LoVo (cell line): ENCODE results near the gene CACFD1.

Experiments used
- DNase-seq: peaks from one replicate; pipeline ENCODE4 v3.0.0-alpha.2; 2016; ENCODE audit warnings: low spot score

The CACFD1 gene

DNA sequence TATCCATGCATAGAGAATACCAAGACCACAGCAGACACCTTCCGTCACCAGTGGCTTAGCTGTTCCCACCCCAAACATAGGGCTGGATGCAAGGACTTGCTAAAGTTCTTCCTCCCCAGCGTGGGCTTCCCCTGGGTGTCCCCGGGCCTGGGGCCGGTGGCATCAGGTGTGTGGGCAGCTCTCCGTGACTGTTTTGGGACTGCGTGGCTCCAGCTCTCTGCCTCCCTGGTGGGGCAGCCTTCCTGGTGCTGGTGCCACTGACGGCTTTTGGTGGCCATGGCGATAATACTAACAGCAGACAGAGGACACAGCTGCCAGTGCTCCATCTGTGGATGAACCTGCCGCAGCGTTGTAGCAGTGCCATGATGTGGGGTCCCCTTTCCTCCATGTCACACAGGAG is 4.9 kb downstream of the CACFD1 start:
- DNase-seq = no peak

- no peak for DNase-seq
These were observed 6.2 kb downstream of the CACFD1 start for GRCh38 chr9:133465984-133466383.

DNA sequence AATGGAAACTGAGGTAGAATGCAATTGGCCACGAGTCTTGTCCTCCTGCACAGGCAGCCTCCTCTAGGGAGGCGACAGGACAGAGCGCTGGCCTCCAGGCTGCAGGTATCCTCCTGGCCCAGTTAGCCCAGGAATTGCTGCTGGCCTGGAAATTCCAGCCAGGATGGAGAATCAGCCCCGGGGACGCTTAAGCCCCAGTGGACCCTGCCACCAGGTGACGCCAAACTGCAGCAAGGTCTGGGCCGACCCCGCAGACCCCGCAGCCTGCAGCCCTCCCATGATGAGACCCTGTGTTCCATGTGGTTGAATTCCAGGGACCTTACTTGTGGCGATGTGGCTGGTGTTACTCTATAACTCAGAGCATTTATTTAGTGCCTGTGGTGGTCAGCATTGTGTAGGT is 7.3 kb downstream of the CACFD1 start:
- DNase-seq = no peak

- DNase-seq = no peak
These were observed 8.6 kb downstream of the CACFD1 start for GRCh38 chr9:133468374-133468773.

DNA sequence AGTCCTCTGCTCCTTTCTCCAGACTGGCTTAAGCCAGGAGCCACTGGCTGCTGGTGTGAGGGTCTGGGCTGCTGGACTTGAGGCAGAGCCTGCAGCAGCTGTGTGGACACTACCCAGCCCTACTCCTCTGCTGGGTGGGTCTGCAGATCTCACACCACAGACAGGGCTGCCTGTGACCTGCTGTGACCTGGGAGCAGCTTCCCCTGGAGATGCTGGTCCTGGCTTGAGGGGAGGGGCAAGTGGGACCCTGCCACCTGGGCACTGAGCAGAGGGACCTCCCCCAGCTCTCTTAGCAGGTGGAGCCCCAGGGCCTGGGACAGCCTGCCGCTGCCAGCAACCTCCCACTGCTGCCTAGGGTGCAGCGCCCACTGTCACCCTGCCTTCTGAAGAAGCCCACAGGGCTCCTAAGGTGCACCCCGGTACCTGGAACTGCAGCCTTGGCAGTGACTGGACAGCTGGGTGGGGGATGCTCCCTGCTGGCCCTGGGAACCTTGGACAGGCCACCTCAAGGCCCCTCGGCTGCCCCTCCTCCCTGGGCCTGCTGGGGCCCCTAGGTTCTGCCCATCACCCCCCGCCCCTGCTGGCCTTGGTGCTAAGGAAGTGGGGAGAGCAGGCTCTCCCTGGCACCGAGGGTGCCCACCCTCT is 9.1 kb downstream of the CACFD1 start:
- no peak for DNase-seq

GRCh38 chr9:133470427-133470924 is 10.7 kb downstream of the CACFD1 start:
- no peak for DNase-seq

GRCh38 chr9:133470988-133471387 is 11.2 kb downstream of the CACFD1 start:
- no peak for DNase-seq

GRCh38 chr9:133471551-133472276 is 11.9 kb downstream of the CACFD1 start:
- DNase-seq = no peak

DNA sequence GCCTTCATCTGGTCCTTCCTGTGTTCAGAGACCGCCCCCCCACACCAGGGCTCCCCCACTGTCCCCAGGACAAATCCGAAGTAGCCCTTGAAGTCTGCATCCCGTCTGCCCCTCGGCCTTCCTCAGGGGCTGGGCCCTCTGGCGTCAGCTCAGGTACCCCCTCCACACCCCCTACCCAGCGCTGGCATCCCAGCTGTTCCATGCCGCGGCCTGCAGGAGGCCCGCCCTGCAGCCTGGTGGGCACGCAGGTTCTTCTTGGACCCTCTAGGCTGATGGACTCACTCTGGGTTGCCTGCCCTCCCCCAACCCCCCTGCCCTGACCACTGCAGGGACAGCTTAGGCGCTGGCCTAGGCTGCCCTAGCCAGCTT is 12.5 kb downstream of the CACFD1 start:
- DNase-seq = no peak

- DNase-seq = no peak
These were observed 13.1 kb downstream of the CACFD1 start for GRCh38 chr9:133472753-133473378.

- DNase-seq = no peak
These were observed 14.0 kb downstream of the CACFD1 start for GRCh38 chr9:133473743-133474142.

DNA sequence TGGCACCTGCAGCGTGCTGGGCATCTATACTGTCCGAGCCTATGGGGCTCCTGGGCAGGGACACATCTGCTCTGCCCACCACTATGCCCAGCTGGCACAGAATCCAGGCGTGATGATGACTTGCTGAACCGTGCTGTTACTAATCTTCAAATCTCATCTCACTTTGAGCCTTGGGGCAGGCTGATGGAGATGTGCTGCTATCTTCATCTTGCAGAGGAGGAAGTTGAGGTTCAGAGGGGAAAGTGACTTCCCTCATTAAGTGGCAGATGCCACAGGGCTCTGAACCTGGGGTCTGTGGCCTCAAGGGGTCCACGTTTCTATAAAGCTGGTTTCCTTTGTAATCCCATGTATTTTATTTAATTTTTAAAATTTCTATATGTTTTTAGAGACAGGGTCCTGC is 14.4 kb downstream of the CACFD1 start:
- DNase-seq = no peak

DNA sequence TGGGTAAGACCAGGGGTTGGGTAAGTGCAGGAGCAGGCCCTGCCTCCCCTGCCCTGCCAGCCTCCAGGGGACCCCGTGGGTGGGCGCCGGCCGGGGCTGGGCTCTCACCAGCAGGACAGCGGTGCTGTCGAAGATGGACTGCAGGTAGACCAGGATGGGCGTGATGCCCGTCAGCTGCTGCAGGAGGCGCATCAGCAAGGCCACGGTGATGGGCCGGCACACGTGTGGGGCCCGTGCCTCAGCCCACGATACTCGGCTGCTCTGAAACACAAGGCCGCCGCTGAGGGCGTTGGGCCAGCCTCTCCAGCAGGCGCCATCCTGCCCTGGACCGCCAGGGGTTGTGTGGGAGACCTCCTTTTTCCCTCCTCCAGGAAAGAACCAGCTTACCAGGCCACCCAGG is 15.1 kb downstream of the CACFD1 start:
- no peak for DNase-seq

DNA sequence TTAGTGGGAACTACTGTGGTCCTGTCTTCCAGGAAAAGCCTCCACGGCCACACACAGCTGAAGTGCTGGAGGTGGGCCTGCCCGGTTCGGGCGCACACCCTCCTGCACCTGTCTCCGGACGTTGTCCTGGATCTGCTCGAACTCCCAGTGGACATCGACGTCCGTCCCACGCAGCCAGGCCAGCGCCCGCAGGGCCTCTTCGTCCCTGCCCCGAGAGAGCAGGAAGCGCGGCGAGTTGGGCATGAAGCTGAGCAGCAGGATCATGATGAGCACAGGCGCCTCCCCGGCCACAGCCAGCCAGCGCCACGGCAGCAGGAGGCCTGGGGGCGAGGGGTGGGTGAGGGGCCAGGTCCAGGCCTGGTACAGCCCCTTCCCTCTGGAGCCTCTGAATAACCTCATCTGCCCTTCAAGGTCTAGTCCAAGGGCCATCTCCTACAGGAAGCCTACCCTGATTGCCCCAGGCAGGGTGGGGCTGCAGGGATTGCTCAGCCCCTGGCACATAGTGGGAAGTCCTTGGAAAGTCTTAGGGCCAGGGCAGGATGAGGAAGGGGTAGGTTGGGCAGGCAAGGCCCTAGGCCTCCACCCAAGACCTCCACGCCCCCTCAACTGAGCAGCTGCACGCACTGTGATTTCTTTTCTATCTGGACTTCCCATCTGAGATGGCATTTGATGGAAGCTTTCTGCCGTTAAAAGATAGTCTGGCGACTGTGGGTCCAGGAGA is 15.7 kb downstream of the CACFD1 start:
- no peak for DNase-seq

DNA sequence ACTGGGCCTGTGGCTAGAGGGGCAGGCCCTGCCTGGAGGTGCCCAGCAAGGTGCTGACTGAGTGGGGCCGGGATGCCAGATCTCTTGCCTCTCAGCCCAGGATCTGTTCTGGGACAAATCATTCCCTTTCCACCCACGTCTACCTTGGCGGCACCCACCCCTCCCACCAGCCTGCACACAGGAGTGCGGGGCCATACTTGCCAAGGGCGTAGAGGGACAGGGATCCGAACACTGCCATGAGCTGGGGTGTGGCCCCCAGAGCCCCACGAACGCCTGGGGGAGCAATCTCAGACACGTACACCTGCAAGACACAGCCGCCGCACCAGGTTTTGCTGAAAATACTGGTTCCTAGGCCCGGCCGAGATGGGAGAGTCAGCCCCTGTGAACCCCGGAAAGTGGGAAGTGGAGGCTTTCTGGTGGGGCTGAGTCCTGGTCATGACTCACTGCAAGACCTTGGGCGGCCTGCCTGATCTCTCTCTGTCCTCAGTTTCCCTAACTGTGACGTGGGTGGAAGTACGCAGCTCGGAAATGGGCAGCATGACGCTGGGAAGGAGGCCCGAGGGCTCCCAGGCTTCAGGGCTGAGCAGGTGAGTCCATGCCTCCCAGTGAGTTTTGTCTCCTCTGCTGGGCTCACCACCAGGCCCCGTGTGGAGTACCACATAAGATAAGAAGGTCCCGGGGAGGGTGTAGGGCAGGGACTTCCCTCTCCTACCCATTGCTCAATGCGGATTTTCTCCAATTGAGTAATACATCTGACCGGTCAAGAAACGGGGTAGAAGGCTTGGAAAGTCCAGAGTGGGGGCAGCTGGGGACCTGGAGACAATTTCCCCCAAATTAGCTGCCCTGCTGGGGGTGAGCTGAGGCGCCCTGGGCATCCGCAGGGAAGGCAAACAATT is 16.5 kb downstream of the CACFD1 start:
- DNase-seq = no peak

- DNase-seq = no peak
These were observed 17.2 kb downstream of the CACFD1 start for GRCh38 chr9:133476941-133477340.

- no peak for DNase-seq
These were observed 17.7 kb downstream of the CACFD1 start for GRCh38 chr9:133477461-133477860.

DNA sequence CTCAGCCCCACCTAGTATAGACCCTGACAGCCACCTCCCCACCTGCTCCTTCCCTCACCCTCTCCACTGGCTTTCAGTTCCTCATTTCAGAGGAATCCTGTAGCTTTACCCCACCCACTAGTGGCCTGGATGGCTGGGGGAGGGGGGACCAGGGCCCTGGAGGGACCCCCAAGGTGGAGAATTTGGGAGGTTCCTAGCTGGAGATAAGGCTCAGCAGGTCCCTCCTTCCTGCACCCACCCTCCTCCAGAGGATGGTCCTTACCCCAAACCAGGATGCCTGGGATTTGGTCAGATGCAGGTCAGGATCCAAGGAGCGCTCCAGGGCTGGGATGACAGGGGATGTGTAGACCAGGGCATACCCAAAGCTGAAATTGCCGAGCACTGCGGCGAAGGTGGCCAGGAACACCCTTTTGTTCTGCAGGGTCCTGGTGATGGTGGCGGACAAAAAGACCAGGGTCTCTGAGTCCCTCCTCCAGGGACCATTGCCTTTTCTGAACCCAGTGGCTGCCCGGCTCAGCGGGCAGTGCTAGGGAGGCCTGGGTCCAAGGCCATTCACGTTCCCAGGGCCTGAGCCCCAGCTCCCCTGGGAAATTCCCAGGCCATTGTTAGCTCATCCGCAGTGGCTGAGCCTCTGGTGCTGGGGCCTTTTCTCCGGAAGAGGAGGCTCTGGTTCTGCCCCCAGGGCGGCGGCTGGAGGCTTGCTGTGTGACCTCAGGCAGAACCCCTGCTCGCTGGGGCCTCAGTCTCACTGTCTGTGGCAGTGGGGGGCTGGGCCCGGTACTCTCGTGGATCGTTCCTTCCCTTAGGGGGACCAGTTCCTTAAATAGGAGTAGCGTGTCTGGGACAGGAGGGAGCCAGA is 18.4 kb downstream of the CACFD1 start:
- no peak for DNase-seq

- peak; percentile 85 for DNase-seq
These were observed 19.3 kb downstream of the CACFD1 start, which contains the start of gene SLC2A6 for GRCh38 chr9:133478851-133479711. SLC2A6 (minus strand) TSS chr9:133479099; CDS start chr9:133479059, 40 bp downstream.

DNA sequence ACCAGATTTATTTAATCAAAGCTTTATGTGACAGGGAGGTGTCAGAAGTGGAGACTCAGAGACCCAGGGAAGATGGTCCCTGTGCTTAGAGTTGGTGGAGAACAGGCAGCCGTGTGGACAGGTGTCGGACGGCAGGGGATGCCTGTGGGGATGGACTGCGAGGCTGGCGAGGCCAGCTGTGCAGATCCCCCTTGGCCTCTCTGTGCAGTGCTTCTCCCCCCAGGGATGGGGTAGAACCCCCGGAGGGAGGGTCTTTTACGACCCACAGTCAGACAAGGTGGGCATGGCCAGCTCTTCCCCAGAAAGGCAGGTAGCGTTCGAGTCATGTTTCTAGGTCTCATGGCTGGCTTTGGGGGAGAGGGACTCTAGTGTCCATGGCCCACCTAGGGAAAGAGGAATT is 23.8 kb downstream of the CACFD1 start:
- DNase-seq = no peak
